Thoracic aorta (tissue), 2 donors: Measurements from ENCODE around the gene FANCC. TPM values are rescaled to one million over a fixed set of nuclear protein-coding genes. Genes with fewer than 3 reads are reported as not detected.

Experiments used
- ATAC-seq: fragments of 150-250 bp; one replicate; pipeline ENCODE4 v1.8.0; 2017; ENCODE audit warnings: low read depth; ENCODE audit not compliant: insufficient number of reproducible peaks, low FRiP score
- DNase-seq: peaks from one replicate; pipeline ENCODE4 v3.0.0-alpha.2; 2020; ENCODE audit warnings: low spot score
- H3K27ac ChIP-seq, 2 donors: fragments of 200-600 bp; sonication (generic); 1 replicate in 1 of 2; 2 replicates in 1 of 2; pipeline ENCODE4 v1.5.1; 2016; ENCODE audit warnings: mild to moderate bottlenecking in 2 of 2, moderate library complexity in 2 of 2
- H3K27me3 ChIP-seq: fragments of 200-600 bp; sonication (generic); replicated peaks from 2 replicates; pipeline ENCODE4 v1.6.0; 2016; ENCODE audit warnings: mild to moderate bottlenecking; ENCODE audit not compliant: insufficient read depth
- H3K36me3 ChIP-seq: fragments of 200-600 bp; sonication (generic); one replicate; pipeline ENCODE4 v1.5.1; 2016
- H3K4me1 ChIP-seq, 2 donors: fragments of 200-600 bp; sonication (generic); 1 replicate in 1 of 2; 2 replicates in 1 of 2; pipeline versions ENCODE4 v1.5.1 to v1.6.0; 2016; ENCODE audit warnings: low read depth in 2 of 2, mild to moderate bottlenecking in 1 of 2; ENCODE audit not compliant: control insufficient read depth in 1 of 2
- H3K4me3 ChIP-seq: fragments of 200-600 bp; sonication (generic); 2 replicates; pipeline ENCODE4 v1.5.1; 2016; ENCODE audit warnings: mild to moderate bottlenecking
- H3K9me3 ChIP-seq: fragments of 200-600 bp; sonication (generic); 2 replicates; pipeline ENCODE4 v1.5.1; 2016
- CTCF ChIP-seq: fragments of 200-600 bp; sonication (generic); IDR thresholded peaks from one replicate; pipeline ENCODE4 v1.5.1; 2019; ENCODE audit warnings: antibody characterized with exemption
- total RNA-seq, 2 donors: library from RNA; depleted of rRNA; stranded (reverse); fragments of >200 nt; gene quantifications; one replicate each; pipeline versions ENCODE4 v1.1.0 to v1.2.3, GENCODE V29; 2016

Gene FANCC
- total RNA-seq, 2 donors from 2014 or later = 5.7 to 9.6 TPM

- ATAC-seq (no peak), DNase-seq (no peak)
- Histone ChIP-seq H3K27me3 (no peaks in the 10 kb centered on the region), H3K4me1 (no peaks in the 10 kb centered on the region), H3K36me3 (no peaks in the 10 kb centered on the region), H3K9me3 (no peaks in the 10 kb centered on the region), H3K27ac (no peak overlapping the region), H3K4me3 (no peak overlapping the region)
- TF ChIP-seq CTCF = no peak
Measured at GRCh38 chr9:95177617-95178016, 139.9 kb downstream of the FANCC start.

DNA sequence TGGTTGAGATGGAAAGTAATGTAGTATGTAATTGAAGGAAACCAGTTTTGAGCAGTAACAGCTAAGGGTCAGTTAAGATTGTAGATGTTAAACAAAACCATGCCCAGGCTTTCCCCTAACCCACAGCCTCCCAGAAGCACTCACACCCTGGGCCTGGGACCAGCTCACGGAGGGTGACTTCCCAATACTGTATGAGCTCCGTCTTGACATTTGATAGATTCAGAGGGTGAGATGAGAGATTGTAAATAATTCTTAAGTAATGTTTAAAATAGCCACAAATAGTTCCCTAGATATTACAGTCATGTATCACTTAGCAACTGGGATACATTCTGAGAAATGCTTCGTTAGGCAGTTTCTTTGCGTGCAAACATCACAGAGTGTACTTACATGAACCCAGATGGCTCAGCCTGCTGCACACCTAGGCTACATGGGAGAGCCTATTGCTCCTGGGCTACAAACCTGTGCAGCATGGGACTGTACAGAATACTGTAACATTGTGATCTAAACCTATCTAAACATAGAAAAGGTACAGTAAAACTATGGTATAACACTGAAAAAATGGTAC is 140.7 kb downstream of the FANCC start:
- H3K4me1 ChIP-seq = no peaks in the 10 kb centered on the region
- DNase-seq (no peak), ATAC-seq (no peak)
- H3K4me3 ChIP-seq = no peak overlapping the region
- no peak overlapping the region for H3K27ac ChIP-seq
- no peak for TF ChIP-seq CTCF
- H3K9me3 ChIP-seq = no peaks in the 10 kb centered on the region
- no peaks in the 10 kb centered on the region for H3K27me3 ChIP-seq
- H3K36me3 ChIP-seq = no peaks in the 10 kb centered on the region

- Histone ChIP-seq H3K27me3 (no peaks in the 10 kb centered on the region), H3K4me3 (no peak overlapping the region), H3K27ac (no peak overlapping the region), H3K4me1 (no peaks in the 10 kb centered on the region), H3K9me3 (no peaks in the 10 kb centered on the region), H3K36me3 (no peaks in the 10 kb centered on the region)
- TF ChIP-seq CTCF = no peak
- DNase-seq = no peak
- no peak for ATAC-seq
Measured at GRCh38 chr9:95175523-95175922, 142.0 kb downstream of the FANCC start.

DNA sequence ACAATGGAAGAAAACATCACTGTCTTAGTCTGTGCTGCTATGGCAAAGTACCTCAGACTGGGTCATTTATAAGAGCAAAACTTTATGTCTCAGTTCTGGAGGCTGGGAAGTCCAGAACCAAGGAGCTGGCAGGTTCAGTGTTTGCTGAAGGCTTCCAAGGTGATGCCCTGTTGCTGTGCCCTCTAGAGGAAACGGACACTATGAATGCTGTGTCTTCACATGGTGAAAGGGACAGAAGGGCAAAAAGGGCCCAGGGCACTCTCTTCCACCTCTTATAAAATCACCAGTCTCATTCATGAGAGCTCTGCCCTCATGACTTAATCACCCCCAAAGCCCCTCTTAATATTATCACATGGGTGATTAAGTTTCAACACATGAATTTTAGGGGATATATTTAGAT is 143.5 kb downstream of the FANCC start:
- no peak for TF ChIP-seq CTCF
- ATAC-seq = no peak
- Histone ChIP-seq H3K27ac (no peak overlapping the region), H3K4me1 (no peaks in the 10 kb centered on the region), H3K36me3 (no peaks in the 10 kb centered on the region), H3K27me3 (no peaks in the 10 kb centered on the region), H3K4me3 (no peak overlapping the region), H3K9me3 (no peaks in the 10 kb centered on the region)
- DNase-seq = no peak

GRCh38 chr9:95171596-95171995 is 145.9 kb downstream of the FANCC start:
- H3K9me3 ChIP-seq = no peaks in the 10 kb centered on the region
- H3K27me3 ChIP-seq = no peaks in the 10 kb centered on the region
- no peak overlapping the region for H3K4me3 ChIP-seq
- no peak overlapping the region for H3K27ac ChIP-seq
- ATAC-seq = no peak
- DNase-seq = no peak
- H3K36me3 ChIP-seq = no peaks in the 10 kb centered on the region
- no peak for TF ChIP-seq CTCF
- no peaks in the 10 kb centered on the region for H3K4me1 ChIP-seq
